Astrocyte of the spinal cord (primary cell): ENCODE measurements around the gene SMPX.

ENCODE experiments used
- DNase-seq: peaks from one replicate; pipeline ENCODE4 v3.0.0; 2011; ENCODE audit warnings: low read depth, low spot score
- H3K4me3 ChIP-seq: 2 replicates; pipeline ENCODE4 v1.5.1; 2011; ENCODE audit warnings: low read depth, mild to moderate bottlenecking, low read length, moderate library complexity
- CTCF ChIP-seq: IDR thresholded peaks from 2 replicates; pipeline ENCODE4 v1.5.1; 2012; ENCODE audit warnings: low read depth, mild to moderate bottlenecking, low read length, inconsistent platforms
- in situ Hi-C: cut with HindIII; loops from 2 replicates; pipeline ENCODE4 v1.10.0; 2017; ENCODE audit warnings: low sequenced_read_pairs

The SMPX gene

GRCh38 chrX:21666252-21666651 lies 91.7 kb downstream of the SMPX start:
- TF ChIP-seq CTCF, result no peak
- H3K4me3 ChIP-seq, result no peak overlapping the region
- in situ Hi-C loops, result no loop called here
- DNase-seq, result no peak

GRCh38 chrX:21662761-21663160 lies 95.2 kb downstream of the SMPX start:
- no peak for DNase-seq
- no peak overlapping the region for H3K4me3 ChIP-seq
- TF ChIP-seq CTCF, result no peak
- in situ Hi-C loops, result no loop called here

- H3K4me3 ChIP-seq, result no peak overlapping the region
- no peak for TF ChIP-seq CTCF
- in situ Hi-C loops, result no loop called here
- no peak for DNase-seq
Measured at GRCh38 chrX:21661316-21661715, 96.6 kb downstream of the SMPX start.

- DNase-seq, result no peak
- in situ Hi-C loops, result no loop called here
- no peak for TF ChIP-seq CTCF
- no peak overlapping the region for H3K4me3 ChIP-seq
Measured at GRCh38 chrX:21660156-21660555, 97.8 kb downstream of the SMPX start.

GRCh38 chrX:21659320-21659719 lies 98.6 kb downstream of the SMPX start:
- DNase-seq, result no peak
- in situ Hi-C loops, result no loop called here
- no peak for TF ChIP-seq CTCF
- no peak overlapping the region for H3K4me3 ChIP-seq

- DNase-seq, result no peak
- in situ Hi-C loops, result no loop called here
- H3K4me3 ChIP-seq, result peak overlapping the region; percentile 12
- no peak for TF ChIP-seq CTCF
Measured at GRCh38 chrX:21658746-21659145, 99.2 kb downstream of the SMPX start.

GRCh38 chrX:21658152-21658737 lies 99.7 kb downstream of the SMPX start, which contains the start of gene KLHL34:
Gene KLHL34, minus strand, starts transcription at chrX:21658330. Its CDS starts 542 bp downstream, at chrX:21657788.
- in situ Hi-C loops, result no loop called here
- no peak for DNase-seq
- no peak for TF ChIP-seq CTCF
- H3K4me3 ChIP-seq, result peak within 1 kb of the TSS; percentile 12
